Measurements from ENCODE around the gene NFS1. TPM values are rescaled to one million over a fixed set of nuclear protein-coding genes. Genes with fewer than 3 reads are reported as not detected.
"Not testable (repeated sequence)": the region's sequence is repeated elsewhere in the genome, so short reads cannot be mapped to it uniquely, and the experiment has no call there.

Gene NFS1
- 10 to 100 TPM; 37.2 to 38.2 TPM for total RNA-seq

- H3K36me3 Mint-ChIP-seq: peaks cover 55% of the 10 kb centered on the region
- H3K27ac Mint-ChIP-seq: peak within 1 kb of the TSS; percentile 95
- no peaks in the 10 kb centered on the region for H3K27me3 Mint-ChIP-seq
- H3K9me3 Mint-ChIP-seq: no peaks in the 10 kb centered on the region
- H3K4me3 Mint-ChIP-seq: peak within 1 kb of the TSS; percentile 97
- H3K4me1 Mint-ChIP-seq: peaks cover 50% of the 10 kb centered on the region
- DNase-seq: peak; percentile 92
These were observed at the start of gene NFS1, which contains the start of gene ROMO1 for GRCh38 chr20:35699127-35699956. Gene NFS1 (minus strand): TSS chr20:35699352. CDS start chr20:35699288, 64 bp downstream. Gene ROMO1 (plus strand): TSS chr20:35699405. CDS start chr20:35699633, 228 bp downstream.

GRCh38 chr20:35744492-35744841, 45.3 kb upstream of the NFS1 start:
- peak overlapping the region; percentile 100 for H3K4me3 Mint-ChIP-seq
- H3K27me3 Mint-ChIP-seq, H3K9me3 Mint-ChIP-seq, DNase-seq: not testable (repeated sequence)
- peaks cover 21% of the 10 kb centered on the region for H3K4me1 Mint-ChIP-seq
- H3K36me3 Mint-ChIP-seq: peaks cover 29% of the 10 kb centered on the region
- H3K27ac Mint-ChIP-seq: peak overlapping the region; percentile 96

GRCh38 chr20:35743693-35744491, 44.7 kb upstream of the NFS1 start:
- H3K27me3 Mint-ChIP-seq: peaks cover 8% of the 10 kb centered on the region
- H3K4me1 Mint-ChIP-seq: peaks cover 24% of the 10 kb centered on the region
- H3K9me3 Mint-ChIP-seq: no peaks in the 10 kb centered on the region
- H3K36me3 Mint-ChIP-seq: peaks cover 32% of the 10 kb centered on the region
- peak overlapping the region; percentile 96 for H3K27ac Mint-ChIP-seq
- peak overlapping the region; percentile 100 for H3K4me3 Mint-ChIP-seq
- DNase-seq: no peak

GRCh38 chr20:35742741-35743523, 43.8 kb upstream of the NFS1 start:
- peaks cover 42% of the 10 kb centered on the region for H3K36me3 Mint-ChIP-seq
- H3K9me3 Mint-ChIP-seq: no peaks in the 10 kb centered on the region
- no peak for DNase-seq
- H3K4me3 Mint-ChIP-seq: peak overlapping the region; percentile 100
- H3K27ac Mint-ChIP-seq: peak overlapping the region; percentile 96
- peaks cover 32% of the 10 kb centered on the region for H3K4me1 Mint-ChIP-seq
- peaks cover 8% of the 10 kb centered on the region for H3K27me3 Mint-ChIP-seq

GRCh38 chr20:35741892-35742740, 43.0 kb upstream of the NFS1 start, which contains the start of gene RBM39:
Gene RBM39 (minus strand): TSS chr20:35742260. CDS start chr20:35740874, 1,386 bp downstream.
- H3K27me3 Mint-ChIP-seq: peaks cover 8% of the 10 kb centered on the region
- peak within 1 kb of the TSS; percentile 100 for H3K4me3 Mint-ChIP-seq
- peak; percentile 99 for DNase-seq
- H3K36me3 Mint-ChIP-seq: peaks cover 50% of the 10 kb centered on the region
- peak within 1 kb of the TSS; percentile 96 for H3K27ac Mint-ChIP-seq
- H3K4me1 Mint-ChIP-seq: peaks cover 37% of the 10 kb centered on the region
- no peaks in the 10 kb centered on the region for H3K9me3 Mint-ChIP-seq

GRCh38 chr20:35739294-35740163, 40.4 kb upstream of the NFS1 start:
- no peaks in the 10 kb centered on the region for H3K9me3 Mint-ChIP-seq
- peak overlapping the region; percentile 100 for H3K4me3 Mint-ChIP-seq
- peak overlapping the region; percentile 96 for H3K27ac Mint-ChIP-seq
- peaks cover 49% of the 10 kb centered on the region for H3K4me1 Mint-ChIP-seq
- no peak for DNase-seq
- H3K27me3 Mint-ChIP-seq: peaks cover 8% of the 10 kb centered on the region
- peaks cover 62% of the 10 kb centered on the region for H3K36me3 Mint-ChIP-seq

GRCh38 chr20:35738410-35739179, 39.4 kb upstream of the NFS1 start:
- Mint-ChIP-seq H3K9me3 (no peaks in the 10 kb centered on the region), H3K4me3 (peak overlapping the region; percentile 78), H3K4me1 (peaks cover 49% of the 10 kb centered on the region), H3K36me3 (peaks cover 70% of the 10 kb centered on the region), H3K27me3 (peaks cover 8% of the 10 kb centered on the region), H3K27ac (peak overlapping the region; percentile 83)
- no peak for DNase-seq

- no peaks in the 10 kb centered on the region for H3K9me3 Mint-ChIP-seq
- peaks cover 11% of the 10 kb centered on the region for H3K27me3 Mint-ChIP-seq
- H3K36me3 Mint-ChIP-seq: peaks cover 74% of the 10 kb centered on the region
- peaks cover 52% of the 10 kb centered on the region for H3K4me1 Mint-ChIP-seq
- no peak for DNase-seq
- H3K27ac Mint-ChIP-seq: peak overlapping the region; percentile 83
- H3K4me3 Mint-ChIP-seq: peak overlapping the region; percentile 78
These were observed 38.7 kb upstream of the NFS1 start for GRCh38 chr20:35737865-35738333.

- H3K36me3 Mint-ChIP-seq: peaks cover 66% of the 10 kb centered on the region
- H3K9me3 Mint-ChIP-seq: no peaks in the 10 kb centered on the region
- peak overlapping the region; percentile 67 for H3K4me3 Mint-ChIP-seq
- H3K27ac Mint-ChIP-seq: peak overlapping the region; percentile 80
- H3K4me1 Mint-ChIP-seq: peaks cover 61% of the 10 kb centered on the region
- H3K27me3 Mint-ChIP-seq: peaks cover 3% of the 10 kb centered on the region
- DNase-seq: no peak
These were observed 36.8 kb upstream of the NFS1 start for GRCh38 chr20:35735826-35736470.

GRCh38 chr20:35734777-35735649, 35.9 kb upstream of the NFS1 start:
- Mint-ChIP-seq H3K27me3 (peaks cover 3% of the 10 kb centered on the region), H3K36me3 (peaks cover 60% of the 10 kb centered on the region), H3K4me3 (peak overlapping the region; percentile 45), H3K9me3 (no peaks in the 10 kb centered on the region), H3K27ac (peak overlapping the region; percentile 61), H3K4me1 (peaks cover 65% of the 10 kb centered on the region)
- no peak for DNase-seq

GRCh38 chr20:35734374-35734773, 35.2 kb upstream of the NFS1 start:
- Mint-ChIP-seq H3K4me3 (peak overlapping the region; percentile 45), H3K36me3 (peaks cover 58% of the 10 kb centered on the region), H3K9me3 (no peaks in the 10 kb centered on the region), H3K27ac (peak overlapping the region; percentile 61), H3K4me1 (peaks cover 65% of the 10 kb centered on the region), H3K27me3 (peaks cover 3% of the 10 kb centered on the region)
- no peak for DNase-seq
